Measurements from ENCODE around the gene GRIA3.
"Not testable (repeated sequence)": the region's sequence is repeated elsewhere in the genome, so short reads cannot be mapped to it uniquely, and the experiment has no call there.

Gene GRIA3

GRCh38 chrX:123499787-123500186, 315.7 kb downstream of the GRIA3 start:
- no peak for ATAC-seq (ENCODE audit: low read depth)
- H3K4me3 ChIP-seq (ENCODE audit: severe bottlenecking) = no peak overlapping the region
- no peaks in the 10 kb centered on the region for H3K36me3 ChIP-seq (ENCODE audit: low read depth)
- H3K9me3 ChIP-seq (ENCODE audit: severe bottlenecking) = no peaks in the 10 kb centered on the region
- no peaks in the 10 kb centered on the region for H3K4me1 ChIP-seq (ENCODE audit: insufficient read depth, poor library complexity, severe bottlenecking)
- TF ChIP-seq CTCF (IDR thresholded peaks at IDR 0.05; ENCODE audit: poor library complexity, severe bottlenecking) = no peak
- no peak overlapping the region for H3K27ac ChIP-seq (ENCODE audit: poor library complexity, severe bottlenecking)
- H3K27me3 ChIP-seq (ENCODE audit: insufficient read depth, poor library complexity, severe bottlenecking) = no peaks in the 10 kb centered on the region
- no peak for DNase-seq (ENCODE audit: low spot score)

- DNase-seq (ENCODE audit: low spot score) (no peak), ATAC-seq (ENCODE audit: low read depth) (no peak)
- TF ChIP-seq CTCF (IDR thresholded peaks at IDR 0.05; ENCODE audit: poor library complexity, severe bottlenecking) = no peak
- H3K9me3 ChIP-seq (ENCODE audit: severe bottlenecking) = no peaks in the 10 kb centered on the region
- no peaks in the 10 kb centered on the region for H3K27me3 ChIP-seq (ENCODE audit: insufficient read depth, poor library complexity, severe bottlenecking)
- H3K27ac ChIP-seq (ENCODE audit: poor library complexity, severe bottlenecking) = no peak overlapping the region
- no peaks in the 10 kb centered on the region for H3K36me3 ChIP-seq (ENCODE audit: low read depth)
- H3K4me3 ChIP-seq (ENCODE audit: severe bottlenecking) = no peak overlapping the region
- H3K4me1 ChIP-seq (ENCODE audit: insufficient read depth, poor library complexity, severe bottlenecking) = no peaks in the 10 kb centered on the region
These were observed 320.0 kb downstream of the GRIA3 start for GRCh38 chrX:123504047-123504446.

- H3K9me3 ChIP-seq (ENCODE audit: severe bottlenecking) = no peaks in the 10 kb centered on the region
- no peak overlapping the region for H3K27ac ChIP-seq (ENCODE audit: poor library complexity, severe bottlenecking)
- H3K27me3 ChIP-seq (ENCODE audit: insufficient read depth, poor library complexity, severe bottlenecking) = no peaks in the 10 kb centered on the region
- H3K36me3 ChIP-seq (ENCODE audit: low read depth) = no peaks in the 10 kb centered on the region
- H3K4me1 ChIP-seq (ENCODE audit: insufficient read depth, poor library complexity, severe bottlenecking) = no peaks in the 10 kb centered on the region
- H3K4me3 ChIP-seq (ENCODE audit: severe bottlenecking) = no peak overlapping the region
- DNase-seq (ENCODE audit: low spot score) (no peak), ATAC-seq (ENCODE audit: low read depth) (no peak)
- TF ChIP-seq CTCF (IDR thresholded peaks at IDR 0.05; ENCODE audit: poor library complexity, severe bottlenecking) = no peak
These were observed 320.7 kb downstream of the GRIA3 start for GRCh38 chrX:123504630-123505270.

GRCh38 chrX:123513585-123514278, 329.7 kb downstream of the GRIA3 start:
- Histone ChIP-seq H3K9me3 (ENCODE audit: severe bottlenecking) (no peaks in the 10 kb centered on the region), H3K4me3 (ENCODE audit: severe bottlenecking) (peak overlapping the region; percentile 35), H3K36me3 (ENCODE audit: low read depth) (no peaks in the 10 kb centered on the region), H3K27ac (ENCODE audit: poor library complexity, severe bottlenecking) (no peak overlapping the region), H3K27me3 (ENCODE audit: insufficient read depth, poor library complexity, severe bottlenecking) (no peaks in the 10 kb centered on the region), H3K4me1 (ENCODE audit: insufficient read depth, poor library complexity, severe bottlenecking) (no peaks in the 10 kb centered on the region)
- ATAC-seq (ENCODE audit: low read depth) = no peak
- no peak for DNase-seq (ENCODE audit: low spot score)
- no peak for TF ChIP-seq CTCF (IDR thresholded peaks at IDR 0.05; ENCODE audit: poor library complexity, severe bottlenecking)

- not testable (repeated sequence) for H3K36me3 ChIP-seq (ENCODE audit: low read depth); DNase-seq (ENCODE audit: low spot score); H3K27ac ChIP-seq (ENCODE audit: poor library complexity, severe bottlenecking); H3K4me1 ChIP-seq (ENCODE audit: insufficient read depth, poor library complexity, severe bottlenecking); H3K27me3 ChIP-seq (ENCODE audit: insufficient read depth, poor library complexity, severe bottlenecking); ATAC-seq (ENCODE audit: low read depth); H3K9me3 ChIP-seq (ENCODE audit: severe bottlenecking)
- peak overlapping the region; percentile 35 for H3K4me3 ChIP-seq (ENCODE audit: severe bottlenecking)
- peak; percentile 48 for TF ChIP-seq CTCF (IDR thresholded peaks at IDR 0.05; ENCODE audit: poor library complexity, severe bottlenecking)
These were observed 330.2 kb downstream of the GRIA3 start for GRCh38 chrX:123514279-123514640.
